ENCODE data around the gene ALOX5.
"Not testable (repeated sequence)": the region's sequence is repeated elsewhere in the genome, so short reads cannot be mapped to it uniquely, and the experiment has no call there.

ALOX5 gene

DNA sequence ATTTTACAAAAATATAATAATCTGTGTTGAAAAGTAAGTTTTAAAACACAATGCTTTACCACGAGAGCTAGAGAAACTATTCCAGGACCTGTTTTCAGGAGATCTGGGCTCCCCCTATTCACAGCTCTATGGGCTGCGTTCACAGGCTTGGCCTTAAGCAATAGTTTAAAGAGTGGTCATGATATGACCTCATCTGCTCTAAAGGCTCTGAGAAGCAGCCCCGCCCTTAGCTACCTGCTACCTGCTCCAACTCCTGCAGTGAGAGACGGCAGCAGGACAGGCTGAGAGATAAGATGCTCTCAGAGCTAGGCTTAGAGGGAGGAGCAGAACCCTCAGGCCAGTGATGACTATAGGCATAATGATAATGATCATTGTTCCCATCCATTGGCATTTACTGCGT is 12.6 kb downstream of the ALOX5 start:
- no peaks in the 10 kb centered on the region for H3K36me3 ChIP-seq (ENCODE audit: control insufficient read depth, insufficient read depth, low read length)
- H3K4me3 ChIP-seq (ENCODE audit: low read depth, low read length) = no peak overlapping the region
- no peak overlapping the region for H3K4me2 ChIP-seq (ENCODE audit: low read length)
- no peak overlapping the region for H3K9ac ChIP-seq
- no peaks in the 10 kb centered on the region for H3K9me3 ChIP-seq (ENCODE audit: control insufficient read depth, low read length)
- H2AFZ ChIP-seq = no peak overlapping the region
- no peaks in the 10 kb centered on the region for H3K79me2 ChIP-seq
- no peak overlapping the region for H3K27ac ChIP-seq
- no peaks in the 10 kb centered on the region for H3K27me3 ChIP-seq (ENCODE audit: control insufficient read depth, insufficient read depth, low read length)
- no peak for TF ChIP-seq CTCF (IDR thresholded peaks at IDR 0.05)
- no peaks in the 10 kb centered on the region for H3K4me1 ChIP-seq

- TF ChIP-seq CTCF (IDR thresholded peaks at IDR 0.05) = no peak
- H3K4me1 ChIP-seq = no peaks in the 10 kb centered on the region
- no peak overlapping the region for H3K27ac ChIP-seq
- H2AFZ ChIP-seq = no peak overlapping the region
- H3K9ac ChIP-seq = no peak overlapping the region
- no peak overlapping the region for H3K4me3 ChIP-seq (ENCODE audit: low read depth, low read length)
- no peak overlapping the region for H3K4me2 ChIP-seq (ENCODE audit: low read length)
- no peaks in the 10 kb centered on the region for H3K9me3 ChIP-seq (ENCODE audit: control insufficient read depth, low read length)
- H3K36me3 ChIP-seq (ENCODE audit: control insufficient read depth, insufficient read depth, low read length) = no peaks in the 10 kb centered on the region
- no peaks in the 10 kb centered on the region for H3K27me3 ChIP-seq (ENCODE audit: control insufficient read depth, insufficient read depth, low read length)
- H3K79me2 ChIP-seq = no peaks in the 10 kb centered on the region
Observed at GRCh38 chr10:45387096-45387893, 13.3 kb downstream of the ALOX5 start.

- H3K9ac ChIP-seq; H3K4me3 ChIP-seq (ENCODE audit: low read depth, low read length); H3K27ac ChIP-seq; H3K79me2 ChIP-seq; H3K36me3 ChIP-seq (ENCODE audit: control insufficient read depth, insufficient read depth, low read length); H2AFZ ChIP-seq; H3K4me1 ChIP-seq; H3K27me3 ChIP-seq (ENCODE audit: control insufficient read depth, insufficient read depth, low read length); H3K9me3 ChIP-seq (ENCODE audit: control insufficient read depth, low read length); H3K4me2 ChIP-seq (ENCODE audit: low read length): not testable (repeated sequence)
Observed at GRCh38 chr10:45389671-45390070, 15.7 kb downstream of the ALOX5 start.

- not testable (repeated sequence) for H2AFZ ChIP-seq; H3K4me2 ChIP-seq (ENCODE audit: low read length); H3K27ac ChIP-seq; H3K27me3 ChIP-seq (ENCODE audit: control insufficient read depth, insufficient read depth, low read length); H3K9ac ChIP-seq; H3K79me2 ChIP-seq; H3K4me3 ChIP-seq (ENCODE audit: low read depth, low read length); H3K36me3 ChIP-seq (ENCODE audit: control insufficient read depth, insufficient read depth, low read length); H3K4me1 ChIP-seq; H3K9me3 ChIP-seq (ENCODE audit: control insufficient read depth, low read length)
Observed at GRCh38 chr10:45391636-45392035, 17.6 kb downstream of the ALOX5 start.

- Histone ChIP-seq H3K36me3 (ENCODE audit: control insufficient read depth, insufficient read depth, low read length) (no peaks in the 10 kb centered on the region), H3K27ac (no peak overlapping the region), H3K4me2 (ENCODE audit: low read length) (no peak overlapping the region), H3K79me2 (no peaks in the 10 kb centered on the region), H3K4me1 (no peaks in the 10 kb centered on the region), H3K9ac (no peak overlapping the region), H3K9me3 (ENCODE audit: control insufficient read depth, low read length) (no peaks in the 10 kb centered on the region), H3K4me3 (ENCODE audit: low read depth, low read length) (no peak overlapping the region), H3K27me3 (ENCODE audit: control insufficient read depth, insufficient read depth, low read length) (no peaks in the 10 kb centered on the region), H2AFZ (no peak overlapping the region)
- no peak for TF ChIP-seq CTCF (IDR thresholded peaks at IDR 0.05)
Observed at GRCh38 chr10:45395554-45395953, 21.5 kb downstream of the ALOX5 start.

DNA sequence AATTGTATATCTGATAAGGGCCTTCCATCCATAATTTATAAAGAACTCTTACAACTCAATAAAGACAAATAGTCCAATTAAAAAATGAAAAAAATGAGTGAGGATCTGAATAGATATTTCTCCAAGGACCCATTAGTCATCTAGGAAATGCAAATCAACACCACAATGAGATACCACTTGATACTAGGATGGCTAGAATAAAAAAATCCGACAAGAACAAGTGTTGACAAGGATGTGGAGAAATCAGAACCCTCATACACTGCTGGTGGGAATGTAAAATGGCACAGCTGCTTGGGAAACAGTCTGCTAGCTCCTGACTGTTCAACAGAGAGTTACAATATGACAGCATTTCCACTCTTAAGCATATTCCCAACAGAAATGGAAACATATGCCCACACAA is 24.6 kb downstream of the ALOX5 start:
- Histone ChIP-seq H3K9me3 (ENCODE audit: control insufficient read depth, low read length) (no peaks in the 10 kb centered on the region), H3K4me3 (ENCODE audit: low read depth, low read length) (no peak overlapping the region), H3K9ac (no peak overlapping the region), H3K79me2 (no peaks in the 10 kb centered on the region), H3K4me1 (no peaks in the 10 kb centered on the region), H3K27ac (no peak overlapping the region), H3K27me3 (ENCODE audit: control insufficient read depth, insufficient read depth, low read length) (no peaks in the 10 kb centered on the region), H2AFZ (no peak overlapping the region), H3K4me2 (ENCODE audit: low read length) (no peak overlapping the region), H3K36me3 (ENCODE audit: control insufficient read depth, insufficient read depth, low read length) (no peaks in the 10 kb centered on the region)
- TF ChIP-seq CTCF (IDR thresholded peaks at IDR 0.05) = no peak
